HEK293 (cell line): ENCODE data around the gene GPR34.

Experiments
- CTCF ChIA-PET: fragments of 350-600 bp; formaldehyde crosslinking; extraction: SDS; loops from one replicate; lab custom pipeline; 2021; ENCODE audit warnings: antibody characterized with exemption; lab: Yijun Ruan, JAX
- POLR2A ChIA-PET: fragments of 300-600 bp; formaldehyde crosslinking; extraction: SDS; loops from one replicate; lab custom pipeline; 2020; ENCODE audit warnings: antibody characterized with exemption, inconsistent platforms; lab: Yijun Ruan, JAX
- H3K27ac ChIP-seq: fragments of 200-500 bp; sonication (Bioruptor generic); 2 replicates; pipeline ENCODE4 v1.5.1; 2014; ENCODE audit warnings: low read depth, low read length, control low read depth, inconsistent platforms; ENCODE audit errors: extremely low read depth
- H3K36me3 ChIP-seq, 2 experiments: fragments of 200-500 bp in 1 of 2; sonication (Bioruptor generic) in 1 of 2; 1 replicate in 1 of 2; 2 replicates in 1 of 2; pipeline ENCODE4 v1.5.1; 2014 to 2017; ENCODE audit warnings: inconsistent platforms in 2 of 2, low read length in 2 of 2; ENCODE audit not compliant: control insufficient read depth in 2 of 2, insufficient read depth in 1 of 2
- H3K4me1 ChIP-seq: fragments of 200-500 bp; sonication (Bioruptor generic); 2 replicates; pipeline ENCODE4 v1.5.1; 2014; ENCODE audit warnings: mild to moderate bottlenecking, low read length, inconsistent platforms; ENCODE audit not compliant: control insufficient read depth, insufficient read depth
- H3K4me3 ChIP-seq: 2 replicates; pipeline ENCODE4 v1.5.1; 2011; ENCODE audit warnings: low read depth, mild to moderate bottlenecking, control low read depth, low read length, moderate library complexity
- H3K9me3 ChIP-seq: fragments of 200-500 bp; sonication (Bioruptor generic); 2 replicates; pipeline ENCODE4 v1.5.1; 2014; ENCODE audit warnings: low read depth, low read length, inconsistent platforms; ENCODE audit not compliant: control insufficient read depth, insufficient read depth
- ZFHX2 ChIP-seq: fragments of 450-650 bp; formaldehyde crosslinking; conservative IDR thresholded peaks from 2 replicates; pipeline ENCODE4 v1.5.1; 2016; ENCODE audit warnings: missing biosample characterization, missing genetic modification characterization
- ZNF133 ChIP-seq: fragments of 450-650 bp; formaldehyde crosslinking; IDR thresholded peaks from 2 replicates; pipeline ENCODE4 v1.5.1; 2016; ENCODE audit warnings: missing biosample characterization, missing genetic modification characterization
- ZNF169 ChIP-seq: fragments of 450-650 bp; formaldehyde crosslinking; IDR thresholded peaks from 2 replicates; pipeline ENCODE4 v1.5.1; 2016; ENCODE audit warnings: missing biosample characterization, missing genetic modification characterization
- ZNF202 ChIP-seq: fragments of 450-650 bp; formaldehyde crosslinking; IDR thresholded peaks from 2 replicates; pipeline ENCODE4 v1.5.1; 2016; ENCODE audit warnings: missing biosample characterization, missing genetic modification characterization, borderline replicate concordance
- ZNF266 ChIP-seq: fragments of 450-650 bp; formaldehyde crosslinking; IDR thresholded peaks from 2 replicates; pipeline ENCODE4 v1.5.1; 2016; ENCODE audit warnings: missing biosample characterization, missing genetic modification characterization, low read depth
- ZNF274 ChIP-seq, 2 experiments: fragments of 200-500 bp in 1 of 2; fragments of 450-650 bp in 1 of 2; sonication (Bioruptor generic) in 1 of 2; formaldehyde crosslinking in 1 of 2; IDR thresholded peaks; 2 replicates each; pipeline versions ENCODE4 v1.5.1 to v1.6.1; 2014 to 2016; ENCODE audit warnings: borderline replicate concordance in 1 of 2, inconsistent platforms in 1 of 2, low read length in 1 of 2, missing biosample characterization in 1 of 2, missing genetic modification characterization in 1 of 2
- ZNF529 ChIP-seq: fragments of 450-650 bp; formaldehyde crosslinking; IDR thresholded peaks from 2 replicates; pipeline ENCODE4 v1.5.1; 2017; ENCODE audit warnings: missing genetic modification characterization, missing biosample characterization; ENCODE audit not compliant: insufficient replicate concordance
- ZNF76 ChIP-seq: fragments of 450-650 bp; formaldehyde crosslinking; IDR thresholded peaks from 2 replicates; pipeline ENCODE4; 2016; ENCODE audit warnings: low read depth, missing biosample characterization, missing genetic modification characterization, borderline replicate concordance
- ZNF837 ChIP-seq: fragments of 450-650 bp; formaldehyde crosslinking; IDR thresholded peaks from 2 replicates; pipeline ENCODE4 v1.5.1; 2016; ENCODE audit warnings: missing biosample characterization, missing genetic modification characterization
- TF ChIP-seq, protein P1 (sequence below): fragments of 450-650 bp; formaldehyde crosslinking; IDR thresholded peaks from 2 replicates; pipeline ENCODE4 v1.5.1; 2016; ENCODE audit warnings: missing biosample characterization, missing genetic modification characterization
- TF ChIP-seq, protein P2 (sequence below): sonication (generic); formaldehyde crosslinking; IDR thresholded peaks from 2 replicates; pipeline ENCODE4 v1.8.1; 2022; ENCODE audit warnings: mild to moderate bottlenecking, moderate library complexity, missing genetic modification reagents
- TF ChIP-seq, protein P3 (sequence below): fragments of 450-650 bp; formaldehyde crosslinking; IDR thresholded peaks from 2 replicates; pipeline ENCODE4 v1.5.1; 2016; ENCODE audit warnings: missing biosample characterization, missing genetic modification characterization, borderline replicate concordance

The GPR34 gene

DNA sequence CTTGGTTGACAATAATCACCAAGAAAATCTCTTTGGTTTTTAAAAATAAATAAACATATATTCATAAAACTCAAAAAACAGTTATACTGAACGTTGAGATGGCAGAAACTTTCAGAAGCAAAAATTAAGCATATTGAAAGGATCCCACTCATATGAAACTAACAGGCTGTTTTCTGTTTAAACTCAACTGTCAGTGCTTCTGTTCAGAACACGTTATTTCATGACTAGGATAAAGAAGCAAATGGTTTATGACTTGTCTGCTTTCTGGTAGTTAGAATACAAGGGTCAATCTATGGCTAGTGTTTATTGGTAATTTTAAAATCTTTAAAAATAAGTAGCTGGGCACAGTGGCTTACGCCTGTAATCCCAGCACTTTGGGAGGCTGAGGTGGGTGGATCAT lies 39.4 kb downstream of the GPR34 start:
- POLR2A ChIA-PET = no interaction called here

DNA sequence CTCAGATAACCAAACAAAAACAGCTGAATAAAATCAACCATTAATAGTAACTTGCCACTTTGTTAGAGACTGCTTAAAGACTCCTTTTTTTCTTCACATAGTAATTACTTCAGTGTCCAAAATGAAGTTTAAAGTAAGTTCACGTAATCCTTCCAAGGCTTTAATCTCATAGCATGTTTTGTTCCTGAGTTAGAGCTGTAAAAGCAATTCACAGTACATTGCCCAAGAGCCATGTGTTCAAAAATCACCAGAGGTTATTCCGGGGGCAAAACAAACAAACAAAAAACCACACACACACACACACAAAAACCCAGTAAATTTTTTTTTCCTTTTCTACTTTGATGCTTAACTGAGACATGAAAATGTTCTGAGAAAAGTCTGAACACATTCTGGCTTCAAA lies 41.3 kb downstream of the GPR34 start:
- CTCF ChIA-PET = interaction anchor here (0.5 to 1.7 kb wide), 3 partner anchors 13 to 1187 kb away, joined by 3 to 5 read pairs (median 4); no protein-coding TSS in a partner anchor
- Histone ChIP-seq H3K36me3 (no peaks in the 10 kb centered on the region; a peak in 1 of 3 replicates), H3K27ac (no peak overlapping the region), H3K9me3 (no peaks in the 10 kb centered on the region), H3K4me1 (no peaks in the 10 kb centered on the region), H3K4me3 (no peak overlapping the region)
- POLR2A ChIA-PET = no interaction called here
- TF ChIP-seq ZNF202 = no peak

More for the DNA sequence above, 39.4 kb downstream of the GPR34 start:
- Histone ChIP-seq H3K4me3 (no peak overlapping the region), H3K9me3 (no peaks in the 10 kb centered on the region), H3K36me3 (no peaks in the 10 kb centered on the region; a peak in 1 of 3 replicates), H3K27ac (no peak overlapping the region), H3K4me1 (no peaks in the 10 kb centered on the region)
- TF ChIP-seq ZNF76 (tag by site-specific recombination) (no peak), ZNF837 (tag by site-specific recombination) (no peak), ZNF266 (no peak)
- TF ChIP-seq, protein P1, sequence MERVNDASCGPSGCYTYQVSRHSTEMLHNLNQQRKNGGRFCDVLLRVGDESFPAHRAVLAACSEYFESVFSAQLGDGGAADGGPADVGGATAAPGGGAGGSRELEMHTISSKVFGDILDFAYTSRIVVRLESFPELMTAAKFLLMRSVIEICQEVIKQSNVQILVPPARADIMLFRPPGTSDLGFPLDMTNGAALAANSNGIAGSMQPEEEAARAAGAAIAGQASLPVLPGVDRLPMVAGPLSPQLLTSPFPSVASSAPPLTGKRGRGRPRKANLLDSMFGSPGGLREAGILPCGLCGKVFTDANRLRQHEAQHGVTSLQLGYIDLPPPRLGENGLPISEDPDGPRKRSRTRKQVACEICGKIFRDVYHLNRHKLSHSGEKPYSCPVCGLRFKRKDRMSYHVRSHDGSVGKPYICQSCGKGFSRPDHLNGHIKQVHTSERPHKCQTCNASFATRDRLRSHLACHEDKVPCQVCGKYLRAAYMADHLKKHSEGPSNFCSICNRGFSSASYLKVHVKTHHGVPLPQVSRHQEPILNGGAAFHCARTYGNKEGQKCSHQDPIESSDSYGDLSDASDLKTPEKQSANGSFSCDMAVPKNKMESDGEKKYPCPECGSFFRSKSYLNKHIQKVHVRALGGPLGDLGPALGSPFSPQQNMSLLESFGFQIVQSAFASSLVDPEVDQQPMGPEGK (tag by site-specific recombination) = no peak
- CTCF ChIA-PET = interaction anchor here (0.6 kb wide), 1 partner anchor 463 kb away, joined by 3 read pairs; no protein-coding TSS in a partner anchor

DNA sequence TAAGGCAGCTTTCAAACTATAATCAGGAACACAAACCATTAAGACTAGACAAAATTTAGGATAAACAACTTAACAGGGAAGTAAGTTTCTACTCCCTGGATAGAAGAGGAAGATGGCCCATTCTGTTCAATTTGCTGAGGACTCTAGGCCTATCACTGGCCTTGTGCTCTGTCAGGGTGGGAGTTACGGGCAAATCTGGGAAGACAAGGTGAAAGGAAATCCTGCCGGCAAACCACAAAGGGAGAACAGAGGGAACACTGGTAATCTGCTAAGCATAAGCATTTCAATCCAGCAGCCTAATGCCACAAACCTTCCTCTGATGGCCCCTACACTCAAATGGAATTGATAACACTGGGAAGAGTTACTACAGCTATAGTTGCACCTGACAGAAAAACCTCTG lies 43.5 kb downstream of the GPR34 start:
- H3K36me3 ChIP-seq = no peaks in the 10 kb centered on the region; a peak in 1 of 3 replicates
- no peak overlapping the region for H3K4me3 ChIP-seq
- TF ChIP-seq ZNF274 (IDR thresholded peaks at IDR 0.05; ENCODE audit: low read length) = no peak
- no peak for TF ChIP-seq ZNF274 (tag by site-specific recombination; IDR thresholded peaks at IDR 0.05; ENCODE audit: borderline replicate concordance)
- TF ChIP-seq ZNF529 = no peak
- TF ChIP-seq, protein P2, sequence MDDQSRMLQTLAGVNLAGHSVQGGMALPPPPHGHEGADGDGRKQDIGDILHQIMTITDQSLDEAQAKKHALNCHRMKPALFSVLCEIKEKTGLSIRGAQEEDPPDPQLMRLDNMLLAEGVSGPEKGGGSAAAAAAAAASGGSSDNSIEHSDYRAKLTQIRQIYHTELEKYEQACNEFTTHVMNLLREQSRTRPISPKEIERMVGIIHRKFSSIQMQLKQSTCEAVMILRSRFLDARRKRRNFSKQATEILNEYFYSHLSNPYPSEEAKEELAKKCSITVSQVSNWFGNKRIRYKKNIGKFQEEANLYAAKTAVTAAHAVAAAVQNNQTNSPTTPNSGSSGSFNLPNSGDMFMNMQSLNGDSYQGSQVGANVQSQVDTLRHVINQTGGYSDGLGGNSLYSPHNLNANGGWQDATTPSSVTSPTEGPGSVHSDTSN (CRISPR knock-in tag) = no peak
- no peak for TF ChIP-seq ZNF266
- TF ChIP-seq, protein P3, sequence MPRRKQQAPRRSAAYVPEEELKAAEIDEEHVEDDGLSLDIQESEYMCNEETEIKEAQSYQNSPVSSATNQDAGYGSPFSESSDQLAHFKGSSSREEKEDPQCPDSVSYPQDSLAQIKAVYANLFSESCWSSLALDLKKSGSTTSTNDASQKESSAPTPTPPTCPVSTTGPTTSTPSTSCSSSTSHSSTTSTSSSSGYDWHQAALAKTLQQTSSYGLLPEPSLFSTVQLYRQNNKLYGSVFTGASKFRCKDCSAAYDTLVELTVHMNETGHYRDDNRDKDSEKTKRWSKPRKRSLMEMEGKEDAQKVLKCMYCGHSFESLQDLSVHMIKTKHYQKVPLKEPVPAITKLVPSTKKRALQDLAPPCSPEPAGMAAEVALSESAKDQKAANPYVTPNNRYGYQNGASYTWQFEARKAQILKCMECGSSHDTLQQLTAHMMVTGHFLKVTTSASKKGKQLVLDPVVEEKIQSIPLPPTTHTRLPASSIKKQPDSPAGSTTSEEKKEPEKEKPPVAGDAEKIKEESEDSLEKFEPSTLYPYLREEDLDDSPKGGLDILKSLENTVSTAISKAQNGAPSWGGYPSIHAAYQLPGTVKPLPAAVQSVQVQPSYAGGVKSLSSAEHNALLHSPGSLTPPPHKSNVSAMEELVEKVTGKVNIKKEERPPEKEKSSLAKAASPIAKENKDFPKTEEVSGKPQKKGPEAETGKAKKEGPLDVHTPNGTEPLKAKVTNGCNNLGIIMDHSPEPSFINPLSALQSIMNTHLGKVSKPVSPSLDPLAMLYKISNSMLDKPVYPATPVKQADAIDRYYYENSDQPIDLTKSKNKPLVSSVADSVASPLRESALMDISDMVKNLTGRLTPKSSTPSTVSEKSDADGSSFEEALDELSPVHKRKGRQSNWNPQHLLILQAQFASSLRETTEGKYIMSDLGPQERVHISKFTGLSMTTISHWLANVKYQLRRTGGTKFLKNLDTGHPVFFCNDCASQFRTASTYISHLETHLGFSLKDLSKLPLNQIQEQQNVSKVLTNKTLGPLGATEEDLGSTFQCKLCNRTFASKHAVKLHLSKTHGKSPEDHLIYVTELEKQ (tag by site-specific recombination) = no peak
- no peak overlapping the region for H3K27ac ChIP-seq
- CTCF ChIA-PET = no interaction called here
- no peaks in the 10 kb centered on the region for H3K9me3 ChIP-seq
- no peaks in the 10 kb centered on the region for H3K4me1 ChIP-seq
- POLR2A ChIA-PET = interaction anchor here (0.9 kb wide), 1 partner anchor 10 kb away, joined by 5 read pairs; no protein-coding TSS in a partner anchor

DNA sequence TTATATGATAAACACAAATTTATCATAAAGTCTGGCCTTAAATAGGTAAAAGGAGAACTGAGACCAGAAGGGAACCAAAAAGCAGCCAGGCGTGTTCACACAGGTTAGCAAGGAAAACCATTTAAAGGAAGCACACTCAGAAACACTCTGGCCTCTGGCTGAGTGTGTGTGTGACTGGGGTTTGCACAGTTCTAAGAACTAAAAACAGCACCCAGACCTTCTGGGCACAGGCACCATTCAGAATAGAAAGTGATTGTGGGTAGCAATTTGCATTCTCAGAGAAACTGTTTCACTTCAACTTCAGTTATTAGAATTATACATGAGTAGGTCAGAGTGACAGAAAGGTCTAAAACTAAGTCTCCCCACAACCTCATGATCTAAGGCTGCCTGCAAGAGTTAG lies 45.2 kb downstream of the GPR34 start:
- no peaks in the 10 kb centered on the region for H3K4me1 ChIP-seq
- no peak overlapping the region for H3K27ac ChIP-seq
- peaks cover 0 to 3% of the 10 kb centered on the region in 2 experiments; a peak in 1 of 3 replicates for H3K36me3 ChIP-seq
- no peak overlapping the region for H3K4me3 ChIP-seq
- CTCF ChIA-PET = no interaction called here
- TF ChIP-seq ZFHX2 (tag by site-specific recombination) (no peak), ZNF169 (no peak), ZNF133 (no peak)
- POLR2A ChIA-PET = no interaction called here
- no peaks in the 10 kb centered on the region for H3K9me3 ChIP-seq
